Heart left ventricle (tissue), 16 donors: ENCODE measurements around the gene TLCD3B. TPM values are rescaled to one million over a fixed set of nuclear protein-coding genes. Genes with fewer than 3 reads are reported as not detected.
A peak's percentile ranks its signal among the peaks of the same experiment; 100 is the strongest.

Experiments used
- ATAC-seq, 4 donors: fragments of 200-7000 bp; cut with Tn5 transposase; one replicate each; pipeline ENCODE4 v1.9.1; 2020 to 2022; ENCODE audit warnings: moderate library complexity in 4 of 4, mild to moderate bottlenecking in 3 of 4, moderate number of reproducible peaks in 1 of 4
- DNase-seq, 5 donors: peaks; one replicate each; pipeline ENCODE4 v3.0.0-alpha.2; 2020
- H3K27ac ChIP-seq, 12 donors: fragments of 200-600 bp; sonication (generic) in 4 of 12; one replicate each; pipeline versions ENCODE4 v1.5.0 to v1.8.0; 2016 to 2022; ENCODE audit warnings: mild to moderate bottlenecking in 2 of 12
- H3K27me3 ChIP-seq, 9 donors: fragments of 200-600 bp; sonication (generic) in 2 of 9; one replicate each; pipeline versions ENCODE4 v1.5.1 to v1.8.0; 2016 to 2022; ENCODE audit warnings: mild to moderate bottlenecking in 3 of 9
- H3K36me3 ChIP-seq, 9 donors: fragments of 200-600 bp; sonication (generic) in 2 of 9; one replicate each; pipeline versions ENCODE4 v1.5.0 to v1.8.0; 2018 to 2022; ENCODE audit warnings: mild to moderate bottlenecking in 2 of 9
- H3K4me1 ChIP-seq, 12 donors: fragments of 200-600 bp; sonication (generic) in 4 of 12; one replicate each; pipeline versions ENCODE4 v1.5.0 to v1.8.0; 2016 to 2022; ENCODE audit warnings: mild to moderate bottlenecking in 3 of 12
- H3K4me3 ChIP-seq, 12 donors: fragments of 200-600 bp; sonication (generic) in 4 of 12; one replicate each; pipeline versions ENCODE4 v1.5.0 to v1.8.0; 2017 to 2022; ENCODE audit warnings: mild to moderate bottlenecking in 9 of 12, moderate library complexity in 4 of 12
- H3K9me3 ChIP-seq, 12 donors: fragments of 200-600 bp; sonication (generic) in 4 of 12; one replicate each; pipeline versions ENCODE4 v1.5.0 to v1.8.0; 2016 to 2022; ENCODE audit warnings: mild to moderate bottlenecking in 1 of 12
- CTCF ChIP-seq, 12 donors: fragments of 200-600 bp; sonication (generic) in 4 of 12; IDR thresholded peaks; one replicate each; pipeline versions ENCODE4 v1.5.0 to v1.8.0; 2018 to 2022; ENCODE audit warnings: antibody characterized with exemption in 12 of 12, mild to moderate bottlenecking in 5 of 12
- POLR2A ChIP-seq, 2 donors: fragments of 450-650 bp; IDR thresholded peaks; one replicate each; pipeline ENCODE4 v1.6.1; 2017; ENCODE audit warnings: antibody characterized with exemption in 2 of 2, mild to moderate bottlenecking in 2 of 2, moderate library complexity in 2 of 2
- WGBS, 4 donors: extraction: QIAGEN DNeasy Blood & Tissue Kit in 2 of 4; methylation state at CpG; one replicate each; pipeline versions ENCODE4 v1.1.5 to v1.1.7; 2013 to 2018; 5-methylcytosine and 5-hydroxymethylcytosine counted together
- intact Hi-C, 10 donors: fragments of 100-400 bp; cut with DNase I; formaldehyde crosslinking; loops; one replicate each; pipeline versions ENCODE4 v1.11.1 to v1.14.2; 2022
- polyA plus RNA-seq, 2 donors: library from polyadenylated mRNA; stranded (reverse); fragments of 200-250 nt; gene quantifications; one replicate each; pipeline ENCODE4 v1.2.3, GENCODE V29; 2013
- total RNA-seq, 9 donors: library from RNA; depleted of rRNA in 2 of 9; stranded (reverse); fragments of >200 nt in 2 of 9; fragmentation: NEBNext Ultra II Directional in 3 of 9; extraction: Animal tissue kit (Norgen Biotek cat#: 25700) in 3 of 9; gene quantifications; one replicate each; pipeline versions ENCODE4 v1.1.0 to v1.2.4, GENCODE V29; 2016 to 2023
- donor health status: ischemic (EF 13 %, LVEDD 7.1; RV severe dilation, severe dysfunction).
- donor health status: healthy with polysubstance abuse.
- donor health status: DM: no; HTN: yes; CAD: no.
- donor health status: DM: no; HTN: no; CAD: no.
- donor health status: ischemic (EF 25% LVEDD 6.9; RV normal size, moderate dysfunction).
- donor health status: ischemic (EF 25% LVEDD 5.7; RV mildly dilated, moderate dysfunction).
- donor health status: healthy.
- donor health status: DM: yes; HTN: yes; CAD: no.
- donor health status: ischemic (EF 35%, LVEDD 5.7; RV mildly dilated, moderate dysfunction).
- donor health status: nonischemic (EF 11% LVEDD 7.7; RV severe dilation, severe dysfunction).
- donor health status: DM: yes; HTN: yes; CAD: no.
- donor health status: PGD.
- donor health status: ischemic (EF 29% LVEDD 5.4; RV normal size, mild dysfunction).
- donor health status: nonischemic (EF 23%, LVEDD 6.1; RV moderate dilation, normal function).

TLCD3B gene
- total and polyA plus RNA-seq, 11 donors = not detected

DNA sequence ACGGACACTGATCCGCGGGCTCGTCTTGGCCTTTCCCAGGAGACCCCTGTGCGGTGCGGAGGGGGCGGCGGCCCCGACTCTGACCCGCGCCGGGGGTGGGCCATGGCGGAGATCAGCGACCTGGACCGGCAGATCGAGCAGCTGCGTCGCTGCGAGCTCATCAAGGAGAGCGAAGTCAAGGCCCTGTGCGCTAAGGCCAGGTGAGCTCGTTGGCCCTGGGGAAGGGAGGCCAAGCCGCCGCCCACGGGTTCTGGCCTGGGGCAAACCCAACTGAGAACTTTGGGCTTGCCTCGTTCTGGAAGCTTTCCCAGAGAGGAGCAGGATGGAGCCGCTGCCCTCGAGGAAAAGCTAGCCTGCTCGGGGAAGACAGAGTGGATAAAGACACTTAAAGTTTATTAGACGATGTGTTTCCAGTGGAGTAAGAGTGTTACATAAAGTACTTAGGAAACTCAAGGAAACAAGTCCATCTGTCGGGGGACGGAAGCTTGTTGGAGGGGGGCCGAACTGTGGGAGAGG, 45.3 kb upstream of the TLCD3B start:
- Histone ChIP-seq H3K36me3 (peaks cover 0 to 70% (median 56%) of the 10 kb centered on the region in 9 donors), H3K4me3 (peak overlapping the region; percentile 91 to 100 (median 97)), H3K27me3 (no peaks in the 10 kb centered on the region), H3K4me1 (peaks cover 0 to 51% (median 30%) of the 10 kb centered on the region in 12 donors), H3K27ac (peak overlapping the region; percentile 72 to 97 (median 94)), H3K9me3 (no peaks in the 10 kb centered on the region)
- intact Hi-C loops = loop anchor here in 1 of 10 donors (2.0 kb wide), 1 partner anchor 14 kb away; the partner anchor contains the start of gene TBX6
- TF ChIP-seq POLR2A (IDR thresholded peaks at IDR 0.05) = no peak
- TF ChIP-seq CTCF (IDR thresholded peaks at IDR 0.05) = no peak
- DNase-seq = peak in 2 of 5 donors; percentile 30 to 49
- WGBS, 4 donors = 2 to 6% (median 3%) methylated on average over 16 to 33 of the region's 33 CpGs
- peak in 2 of 4 donors; percentile 30 to 40 for ATAC-seq

DNA sequence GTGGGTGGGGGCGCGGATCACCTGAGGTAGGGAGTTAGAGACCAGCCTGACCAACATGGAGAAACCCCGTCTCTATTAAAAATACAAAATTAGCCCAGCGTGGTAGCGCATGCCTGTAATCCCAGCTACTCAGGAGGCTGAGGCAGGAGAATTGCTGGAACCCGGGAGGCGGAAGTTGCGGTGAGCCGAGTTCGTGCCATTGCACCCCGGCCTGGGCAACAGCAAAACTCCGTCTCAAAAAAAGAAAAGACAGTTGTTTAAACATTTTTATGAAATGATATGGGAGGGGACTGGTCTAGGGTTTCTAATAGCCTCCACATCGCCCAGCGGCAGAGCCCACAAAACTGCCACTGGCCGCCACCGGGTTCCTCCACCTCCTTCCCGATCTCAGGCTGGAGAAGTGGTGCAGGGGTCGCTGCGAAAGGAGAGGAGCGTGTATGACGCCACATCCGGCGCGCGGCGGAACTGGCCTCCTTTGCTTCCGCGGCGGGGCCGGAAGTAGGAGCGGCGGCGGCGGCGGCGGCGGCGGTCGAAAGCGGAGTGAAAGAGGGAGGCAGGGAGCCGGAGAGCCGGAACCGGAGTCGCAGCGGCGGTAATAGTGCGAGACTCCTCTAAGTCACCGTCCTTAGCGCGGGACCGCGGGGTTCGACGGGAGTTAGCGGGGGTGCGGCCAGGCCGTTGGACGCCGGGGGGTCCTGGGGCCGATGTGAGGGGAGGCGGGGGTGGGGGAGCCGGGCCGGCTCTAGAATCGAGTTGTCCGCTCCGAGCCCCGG, 44.6 kb upstream of the TLCD3B start, which contains the start of gene PPP4C:
PPP4C (plus strand) TSS at position 492 of the 773 bp plus-strand sequence. CDS start 384 bp downstream, outside the sequence.
- peak within 1 kb of the TSS; percentile 91 to 100 (median 97) for H3K4me3 ChIP-seq
- TF ChIP-seq CTCF (IDR thresholded peaks at IDR 0.05) = peak in 5 of 12 donors; percentile 9 to 42 (median 24)
- peak in 1 of 2 donors; percentile 76 for TF ChIP-seq POLR2A (IDR thresholded peaks at IDR 0.05)
- peak within 1 kb of the TSS; percentile 72 to 97 (median 94) for H3K27ac ChIP-seq
- DNase-seq = peak; percentile 93 to 96 (median 94)
- 1 to 2% (median 2%) methylated on average over 59 to 67 of the region's 67 CpGs for WGBS, 4 donors
- peaks cover 0 to 53% (median 32%) of the 10 kb centered on the region in 12 donors for H3K4me1 ChIP-seq
- no peaks in the 10 kb centered on the region for H3K27me3 ChIP-seq
- no peaks in the 10 kb centered on the region for H3K9me3 ChIP-seq
- ATAC-seq = peak; percentile 84 to 96 (median 92)
- peaks cover 0 to 70% (median 56%) of the 10 kb centered on the region in 9 donors for H3K36me3 ChIP-seq
- intact Hi-C loops = loop anchor here in 1 of 10 donors (2.0 kb wide), 1 partner anchor 15 kb away; the partner anchor contains the start of gene TBX6

- peak overlapping the region in 3 of 12 donors; percentile 1 to 90 (median 19) for H3K4me3 ChIP-seq
- no peak for TF ChIP-seq POLR2A (IDR thresholded peaks at IDR 0.05)
- TF ChIP-seq CTCF (IDR thresholded peaks at IDR 0.05) = no peak
- no peaks in the 10 kb centered on the region for H3K9me3 ChIP-seq
- intact Hi-C loops = loop anchor here in 1 of 10 donors (5.0 kb wide), 1 partner anchor 337 kb away; the partner anchor contains the start of gene ZNF771
- no peaks in the 10 kb centered on the region for H3K27me3 ChIP-seq
- peaks cover 0 to 59% (median 45%) of the 10 kb centered on the region in 12 donors for H3K4me1 ChIP-seq
- H3K27ac ChIP-seq = peak overlapping the region in 4 of 12 donors; percentile 42 to 100 (median 54)
- peaks cover 0 to 74% (median 67%) of the 10 kb centered on the region in 9 donors for H3K36me3 ChIP-seq
- no peak for DNase-seq
- no peak for ATAC-seq
Observed at GRCh38 chr16:30070490-30070889, 39.4 kb upstream of the TLCD3B start.
